Mucosa of gallbladder (tissue), 1 donor: ENCODE results near the gene PTK6. TPM values are rescaled to one million over a fixed set of nuclear protein-coding genes. Genes with fewer than 3 reads are reported as not detected.
"Not testable (repeated sequence)": the region's sequence is repeated elsewhere in the genome, so short reads cannot be mapped to it uniquely, and the experiment has no call there.

ENCODE experiments used
- DNase-seq: peaks from one replicate; pipeline ENCODE4 v3.0.0-alpha.2; 2020; ENCODE audit warnings: low spot score
- total RNA-seq: library from RNA; stranded (reverse); gene quantifications from one replicate; pipeline ENCODE4 v1.2.1, GENCODE V29; 2021
- donor health status: DM: no; HTN: no; CAD: no.

Gene PTK6
- total RNA-seq, 1 donor from 2014 or later, result 11.0 TPM

DNA sequence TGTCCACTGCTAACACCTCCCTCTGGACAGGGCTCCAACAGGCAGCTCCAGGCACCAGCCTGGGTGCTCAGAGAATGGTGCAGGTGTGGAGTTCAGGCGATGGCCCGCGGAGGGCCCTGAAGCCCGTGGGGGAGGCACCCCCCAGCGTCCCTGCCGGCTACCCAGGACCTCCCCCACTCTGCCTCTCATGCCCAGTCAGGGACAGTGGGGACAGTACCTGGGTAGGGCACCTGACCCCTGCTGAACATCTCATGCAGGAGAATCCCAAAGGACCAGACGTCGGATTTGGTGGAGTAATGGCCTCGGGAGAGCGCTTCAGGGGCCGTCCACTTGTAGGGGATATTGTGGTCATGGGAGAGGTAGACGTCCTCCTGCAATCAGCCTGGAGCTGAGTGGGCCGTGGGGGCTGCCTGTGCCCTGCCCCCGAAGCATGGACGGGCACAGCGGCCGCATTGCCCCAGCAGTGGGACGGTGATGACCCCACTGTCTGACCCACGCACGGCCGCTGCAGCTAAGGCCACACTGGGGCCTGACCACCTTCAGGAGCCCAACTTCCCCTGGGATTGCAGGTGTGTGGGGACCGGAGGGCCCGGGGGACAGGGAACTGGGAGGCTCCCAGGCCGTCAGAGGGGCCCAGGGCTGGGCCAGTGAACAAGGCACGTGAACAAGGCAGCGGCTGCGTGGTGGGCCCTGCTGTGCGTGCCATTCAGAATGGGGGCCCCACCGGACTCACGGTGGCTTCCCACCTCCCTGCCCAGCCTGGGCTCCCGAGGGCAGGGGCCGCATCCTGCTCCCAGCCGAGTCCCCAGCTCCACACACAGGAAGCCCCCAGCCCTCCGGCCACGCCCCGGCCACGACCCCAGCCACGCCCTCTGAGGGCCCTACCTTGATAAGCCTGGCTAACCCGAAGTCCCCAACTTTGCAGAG lies 7.1 kb downstream of the PTK6 start:
- no peak for DNase-seq

DNA sequence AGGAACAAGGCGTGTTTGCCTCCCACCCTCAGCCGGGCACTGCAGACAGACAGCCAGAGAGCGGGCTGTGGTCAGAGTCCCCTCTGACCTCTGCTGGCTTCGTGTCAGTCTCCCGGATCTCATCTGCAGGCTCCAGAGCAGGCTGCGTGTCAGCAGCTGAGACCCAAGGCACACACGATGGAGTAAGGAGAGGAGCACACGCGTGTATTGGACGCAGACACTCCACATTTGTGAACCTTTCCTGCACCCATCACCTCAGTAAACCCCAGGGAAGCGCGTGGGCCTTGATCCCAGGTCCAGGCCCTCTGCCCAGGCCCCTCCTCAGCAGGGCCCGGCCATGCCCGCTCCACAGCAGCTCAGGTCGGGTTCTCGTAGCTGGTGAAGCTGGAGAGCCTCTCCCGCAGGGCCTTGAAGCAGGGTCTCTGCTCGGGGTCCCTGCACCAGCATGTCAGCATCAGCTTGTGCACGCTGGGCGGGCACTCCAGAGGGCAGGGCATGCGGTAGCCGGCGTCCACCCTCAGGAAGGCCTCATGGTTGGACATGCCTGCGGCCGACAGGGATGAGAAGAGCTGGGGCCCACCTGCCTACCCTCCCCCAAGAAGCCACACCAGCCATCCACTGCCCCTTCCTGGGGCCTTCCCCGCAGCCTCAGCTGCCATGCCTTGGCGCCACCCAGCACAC lies 7.9 kb downstream of the PTK6 start:
- no peak for DNase-seq

DNA sequence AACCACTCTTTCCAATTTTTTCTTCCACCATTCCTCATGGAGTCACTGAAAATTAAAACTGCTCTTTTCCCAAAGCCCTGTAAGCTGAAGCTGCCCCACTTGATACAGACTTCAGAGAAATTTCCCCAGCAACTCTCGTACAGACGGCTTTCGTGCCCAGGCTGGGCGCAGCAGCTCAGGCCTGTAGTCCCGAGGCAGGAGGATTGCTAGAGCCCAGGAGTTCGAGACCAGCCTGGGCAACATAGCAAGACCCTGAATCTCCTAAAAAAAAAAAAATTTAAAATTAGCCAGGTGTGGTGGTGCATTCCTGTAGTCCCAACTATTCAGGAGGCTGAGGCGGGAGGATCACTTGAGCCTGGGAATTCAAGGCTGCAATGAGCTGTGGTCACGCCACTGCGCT lies 10.0 kb downstream of the PTK6 start:
- no peak for DNase-seq

GRCh38 chr20:63525971-63526370 lies 11.2 kb downstream of the PTK6 start:
- DNase-seq, result peak; percentile 75

DNA sequence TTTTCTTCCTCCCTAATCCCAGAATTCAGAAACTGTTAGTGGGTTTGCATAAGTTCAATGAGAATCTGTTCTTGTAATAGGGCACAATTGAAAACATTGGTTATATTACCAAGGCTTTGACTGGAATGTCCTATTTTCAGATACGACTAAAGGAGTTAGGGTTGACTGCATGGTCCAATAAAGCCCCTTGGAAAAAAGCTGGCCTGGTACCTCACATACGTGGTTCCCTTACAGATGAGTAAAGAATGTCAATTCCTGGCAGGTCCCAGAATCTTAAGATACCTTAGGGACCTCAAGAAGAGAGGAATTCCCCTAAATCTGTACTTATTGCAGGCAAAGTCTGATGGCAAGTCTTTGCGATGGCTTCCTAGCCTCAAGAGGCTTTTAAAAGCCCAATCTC lies 12.0 kb downstream of the PTK6 start:
- no peak for DNase-seq

- no peak for DNase-seq
Observed at GRCh38 chr20:63522981-63523611, 14.1 kb downstream of the PTK6 start.

GRCh38 chr20:63522091-63522868 lies 14.9 kb downstream of the PTK6 start:
- no peak for DNase-seq

DNA sequence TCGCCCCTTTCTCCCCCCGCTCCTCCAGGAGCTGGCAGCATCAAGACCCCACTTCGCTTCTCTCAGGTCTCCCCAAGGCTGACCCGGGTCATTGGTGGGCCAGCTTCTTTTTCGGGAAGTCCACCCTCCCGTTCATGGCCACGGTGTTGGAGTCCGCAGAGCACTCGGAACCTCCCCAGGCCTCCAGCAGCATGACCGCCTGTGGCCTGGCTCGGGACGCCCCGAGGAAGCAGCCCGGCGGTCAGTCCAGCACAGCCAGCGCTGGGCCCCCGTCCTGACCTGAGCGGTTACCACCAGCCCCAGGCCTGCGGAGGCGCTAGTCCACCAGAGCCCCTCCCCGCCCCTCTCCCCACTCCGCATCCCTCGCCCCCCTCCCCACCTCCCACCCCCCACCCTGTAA lies 15.6 kb downstream of the PTK6 start:
- DNase-seq, result no peak

- DNase-seq, result peak; percentile 86
Observed at GRCh38 chr20:63520934-63521601, 16.1 kb downstream of the PTK6 start.

DNA sequence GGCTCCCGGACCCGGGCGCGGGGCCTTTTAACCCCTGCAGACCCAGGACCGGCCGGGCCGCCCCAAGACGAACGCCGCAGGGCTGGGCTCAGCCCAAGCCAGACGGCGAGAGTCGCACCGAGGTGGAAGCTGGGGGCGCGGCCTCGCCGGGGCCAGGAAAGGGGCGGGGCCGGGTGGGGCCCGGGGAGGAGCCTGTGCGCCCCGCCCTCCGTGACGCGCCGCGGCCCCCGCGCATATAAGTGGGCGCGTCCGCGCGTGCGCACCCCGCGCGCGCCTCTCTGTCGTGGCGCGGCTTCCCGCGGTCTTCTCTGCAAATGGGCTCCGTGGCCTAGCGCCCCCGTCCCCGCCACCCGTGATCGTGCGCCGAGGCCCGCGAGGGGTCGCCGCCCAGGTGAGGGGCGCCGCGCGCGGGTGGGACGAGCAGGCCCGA lies 16.7 kb downstream of the PTK6 start, which contains the start of gene PPDPF:
Gene PPDPF, plus strand, starts transcription at position 262 of the 430 bp plus-strand sequence. CDS start 544 bp downstream, outside the sequence.
- peak; percentile 85 for DNase-seq

- no peak for DNase-seq
Observed at GRCh38 chr20:63519668-63520503, 17.3 kb downstream of the PTK6 start.

- DNase-seq, result no peak
Observed at GRCh38 chr20:63518946-63519667, 18.1 kb downstream of the PTK6 start.

GRCh38 chr20:63518351-63518861 lies 18.8 kb downstream of the PTK6 start:
- DNase-seq, result no peak

- DNase-seq, result no peak
Observed at GRCh38 chr20:63517376-63518309, 19.5 kb downstream of the PTK6 start.

GRCh38 chr20:63514520-63514919 lies 22.7 kb downstream of the PTK6 start:
- not testable (repeated sequence) for DNase-seq

- DNase-seq, result no peak
Observed at GRCh38 chr20:63513207-63513606, 24.0 kb downstream of the PTK6 start.

GRCh38 chr20:63509088-63509564 lies 28.1 kb downstream of the PTK6 start:
- no peak for DNase-seq
